ENCODE measurements around the gene LCORL.
"Not testable (repeated sequence)": the region's sequence is repeated elsewhere in the genome, so short reads cannot be mapped to it uniquely, and the experiment has no call there.

The LCORL gene

DNA sequence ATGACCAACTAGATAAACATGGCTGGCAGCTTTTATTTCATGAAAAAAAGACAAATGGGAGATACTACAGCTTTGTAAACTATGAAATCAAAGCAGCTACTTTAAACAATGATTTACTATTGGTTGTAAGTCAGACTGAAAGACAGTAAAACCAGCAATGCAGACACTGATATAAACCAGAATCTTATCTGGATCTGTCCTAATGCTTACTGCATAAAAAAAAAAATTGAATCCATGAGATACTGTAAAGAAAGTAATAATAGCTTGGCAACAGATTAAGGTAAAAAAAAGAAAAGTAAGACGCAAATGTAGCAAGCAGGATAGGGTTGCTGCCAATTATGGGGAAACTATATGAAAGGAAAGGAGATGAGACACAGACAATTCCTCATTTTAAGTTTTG is 7.3 kb downstream of the LCORL start:
- DNase-seq: no peak

DNA sequence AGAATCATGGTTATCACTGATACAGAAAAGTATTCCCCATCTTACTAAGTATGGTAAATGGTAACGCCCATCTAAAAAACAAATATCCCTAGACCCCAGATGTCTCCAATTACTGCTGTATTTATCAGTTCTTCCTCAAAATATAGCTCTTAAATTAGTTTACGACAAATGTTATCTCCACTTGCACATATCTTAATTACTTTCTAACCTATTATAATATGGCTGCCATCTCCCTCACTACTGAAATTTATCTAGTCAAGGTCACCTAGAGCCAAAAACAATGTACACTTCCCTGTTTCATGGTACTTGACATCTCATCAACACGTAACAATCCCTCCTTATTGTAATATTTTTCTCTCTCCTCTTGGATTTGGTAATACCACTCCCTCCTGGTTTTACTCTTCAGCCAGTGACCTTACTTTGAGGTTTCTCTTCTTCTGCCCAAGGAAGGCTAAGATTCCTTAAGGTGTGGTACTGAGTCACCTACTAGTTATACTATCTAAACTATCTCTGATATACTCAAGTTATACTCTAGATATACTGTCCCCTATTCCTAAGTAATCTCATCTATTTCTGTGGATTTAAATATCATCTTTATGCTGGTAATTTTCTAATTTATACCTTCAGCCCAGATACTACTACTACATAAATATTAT is 8.6 kb downstream of the LCORL start:
- no peak for DNase-seq

DNA sequence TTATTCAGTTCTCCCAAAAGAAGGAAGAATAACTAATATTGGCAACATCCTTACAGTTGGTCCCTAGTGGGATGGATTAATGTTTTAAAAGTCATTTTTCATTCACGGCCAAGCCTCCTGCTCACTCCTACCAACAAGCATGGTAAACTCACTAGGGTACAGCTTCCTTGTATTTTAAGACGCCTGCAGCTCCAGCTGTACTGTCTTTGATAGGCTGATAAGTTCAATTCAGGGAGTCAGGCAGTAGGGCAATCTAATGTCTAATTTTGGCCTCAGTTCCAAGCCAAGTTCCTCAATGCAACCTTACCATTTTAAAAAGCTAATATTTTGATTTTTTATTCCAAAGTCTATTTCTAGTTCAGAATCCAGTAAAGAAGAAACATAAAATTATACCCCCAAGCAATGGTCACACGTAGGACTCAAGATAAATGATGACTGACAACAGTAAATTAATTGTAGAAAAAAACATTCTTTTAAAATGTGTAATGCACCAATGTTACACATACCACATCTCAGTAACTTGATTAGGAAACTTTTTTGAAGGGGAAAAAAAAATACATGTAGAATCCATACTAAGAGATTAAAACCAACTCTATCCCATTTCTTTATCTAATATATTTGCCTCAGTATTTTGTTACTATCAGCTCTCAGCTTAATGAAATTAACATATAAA is 9.3 kb downstream of the LCORL start:
- no peak for DNase-seq

DNA sequence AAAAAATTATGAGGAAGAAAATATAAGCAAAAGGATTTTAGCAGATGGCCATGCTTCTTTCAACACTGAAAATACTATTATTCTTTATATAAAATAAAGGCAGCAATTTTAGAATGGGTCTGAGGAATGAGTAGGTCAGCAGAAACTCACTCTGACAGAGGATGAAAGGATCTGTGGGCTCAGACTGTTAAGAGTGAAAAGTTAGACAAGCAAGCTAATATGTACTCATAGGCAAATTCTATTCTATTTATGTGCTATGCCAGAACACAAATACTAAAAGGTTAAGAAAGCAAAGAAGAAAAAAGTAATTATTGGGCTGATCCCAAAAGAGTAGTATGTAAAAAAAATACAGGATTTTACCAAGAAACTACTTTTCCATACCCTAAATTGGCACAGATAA is 13.9 kb downstream of the LCORL start:
- DNase-seq: no peak

- DNase-seq: not testable (repeated sequence)
Observed at GRCh38 chr4:18006432-18006831, 15.1 kb downstream of the LCORL start.

GRCh38 chr4:17997129-17997528 is 24.4 kb downstream of the LCORL start:
- no peak for DNase-seq

GRCh38 chr4:17995165-17995564 is 26.4 kb downstream of the LCORL start:
- DNase-seq: no peak

GRCh38 chr4:17985832-17986231 is 35.7 kb downstream of the LCORL start:
- DNase-seq: no peak

DNA sequence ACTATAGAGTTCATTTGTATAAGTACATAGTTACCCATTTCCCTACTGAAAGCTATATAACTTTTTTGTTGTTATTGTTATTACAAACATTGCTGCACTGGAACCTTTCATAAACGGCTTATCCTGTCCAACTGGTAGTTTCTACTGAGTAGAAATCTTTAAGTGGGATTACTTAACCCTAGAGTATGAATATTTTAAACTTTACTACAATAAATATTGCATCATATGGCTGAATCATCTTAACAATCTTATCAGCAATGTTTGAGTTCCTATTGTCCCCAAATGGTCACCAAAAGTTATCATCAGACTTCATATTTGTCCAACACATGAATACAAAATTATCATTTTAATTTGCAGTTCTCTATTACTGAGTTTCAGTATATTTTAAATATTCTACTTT is 40.5 kb downstream of the LCORL start:
- no peak for DNase-seq

- no peak for DNase-seq
Observed at GRCh38 chr4:17968721-17969120, 52.8 kb downstream of the LCORL start.

DNA sequence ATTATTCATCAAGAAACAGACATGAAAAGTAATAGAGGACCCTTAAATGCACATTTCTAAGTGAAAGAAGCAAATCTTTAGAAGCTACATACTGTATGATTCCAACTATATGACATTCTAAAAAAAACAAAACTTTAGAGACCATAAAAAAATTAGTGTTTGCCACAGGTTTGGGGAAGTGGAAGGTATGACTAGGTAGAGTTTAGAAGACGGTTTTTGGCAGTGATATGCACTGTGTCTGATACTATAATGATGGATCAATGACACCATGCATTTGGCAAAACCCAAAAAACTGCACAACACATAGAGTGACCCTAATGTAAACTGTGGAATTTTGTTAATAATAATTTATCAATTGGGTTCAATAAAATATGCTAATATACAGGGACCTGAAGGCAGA is 54.5 kb downstream of the LCORL start:
- no peak for DNase-seq

DNA sequence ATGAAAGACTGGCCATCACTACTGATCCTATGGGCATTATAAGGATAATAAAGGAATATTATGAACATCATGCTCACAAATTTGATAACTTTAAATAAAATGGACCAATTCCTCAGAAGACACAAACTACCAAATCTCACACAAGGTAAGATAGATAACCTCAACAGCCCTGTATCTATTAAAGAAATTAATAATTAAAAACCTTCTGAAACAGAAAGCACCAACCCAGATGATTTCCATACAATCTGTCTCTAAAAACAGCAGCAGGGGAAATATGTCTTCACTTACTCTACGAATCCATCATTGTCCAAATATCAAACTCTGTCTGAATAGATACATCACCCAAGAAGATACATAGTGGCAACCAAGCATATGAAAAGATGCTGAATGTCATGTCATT is 55.2 kb downstream of the LCORL start:
- no peak for DNase-seq

DNA sequence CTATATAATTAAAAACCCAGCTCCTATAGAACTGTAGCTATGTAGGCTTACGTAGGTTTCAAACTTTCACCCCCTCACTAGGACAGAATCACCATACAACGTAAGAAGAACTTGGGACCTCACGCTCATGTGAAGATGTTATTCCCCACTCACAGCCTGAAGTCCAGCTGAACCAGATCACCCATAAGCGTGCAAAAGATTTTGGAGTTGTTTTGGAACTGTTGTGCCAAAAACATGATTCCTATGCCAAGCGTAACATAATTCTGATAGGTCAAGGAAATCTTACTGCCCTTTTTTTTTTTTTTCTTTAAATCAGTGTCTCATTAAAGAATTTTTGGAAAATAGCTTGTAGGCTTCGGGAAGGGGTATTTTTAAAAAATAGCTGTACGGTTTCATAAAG is 57.0 kb downstream of the LCORL start:
- no peak for DNase-seq

- no peak for DNase-seq
Observed at GRCh38 chr4:17962171-17962570, 59.4 kb downstream of the LCORL start.

- DNase-seq: no peak
Observed at GRCh38 chr4:17961249-17961648, 60.3 kb downstream of the LCORL start.

GRCh38 chr4:17958181-17958580 is 63.4 kb downstream of the LCORL start:
- no peak for DNase-seq

GRCh38 chr4:17957688-17958087 is 63.9 kb downstream of the LCORL start:
- DNase-seq: no peak

GRCh38 chr4:17956245-17956644 is 65.3 kb downstream of the LCORL start:
- DNase-seq: no peak

DNA sequence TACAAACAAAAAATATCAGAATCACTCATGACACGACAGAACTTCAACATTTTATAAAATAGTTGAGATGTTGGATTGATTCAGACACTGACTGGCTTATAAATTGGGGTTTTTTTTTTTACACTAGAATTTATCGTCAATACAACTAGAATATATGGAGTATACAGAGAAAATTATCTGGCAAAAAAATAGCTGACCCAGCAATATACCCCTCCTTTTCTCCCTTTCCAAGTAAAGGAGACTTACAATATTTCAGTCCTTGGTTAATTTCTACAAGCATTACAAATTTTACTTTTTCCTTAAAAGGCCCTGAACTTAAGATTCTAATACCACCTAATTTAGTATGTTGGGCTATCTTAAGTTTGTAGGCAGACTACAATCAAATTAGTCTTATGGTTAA is 76.3 kb downstream of the LCORL start:
- no peak for DNase-seq

- DNase-seq: no peak
Observed at GRCh38 chr4:17941731-17942130, 79.8 kb downstream of the LCORL start.

DNA sequence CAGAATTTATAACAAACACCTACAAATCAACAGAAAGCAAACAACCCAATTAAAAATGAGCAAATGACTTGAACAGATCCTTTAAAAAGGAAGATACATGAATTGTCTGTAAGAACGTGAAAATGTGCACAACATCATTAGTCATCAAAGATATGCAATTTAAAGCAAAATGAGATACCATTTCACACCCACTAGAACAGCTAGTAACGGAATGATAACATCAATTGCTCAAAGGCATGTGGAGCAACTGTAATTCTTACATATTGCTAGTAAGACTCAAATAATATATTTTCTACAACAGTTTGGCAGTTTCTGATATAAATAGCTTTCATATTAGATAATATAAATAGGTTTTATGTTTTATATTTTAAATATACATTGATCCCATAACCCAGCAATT is 82.5 kb downstream of the LCORL start:
- no peak for DNase-seq

DNA sequence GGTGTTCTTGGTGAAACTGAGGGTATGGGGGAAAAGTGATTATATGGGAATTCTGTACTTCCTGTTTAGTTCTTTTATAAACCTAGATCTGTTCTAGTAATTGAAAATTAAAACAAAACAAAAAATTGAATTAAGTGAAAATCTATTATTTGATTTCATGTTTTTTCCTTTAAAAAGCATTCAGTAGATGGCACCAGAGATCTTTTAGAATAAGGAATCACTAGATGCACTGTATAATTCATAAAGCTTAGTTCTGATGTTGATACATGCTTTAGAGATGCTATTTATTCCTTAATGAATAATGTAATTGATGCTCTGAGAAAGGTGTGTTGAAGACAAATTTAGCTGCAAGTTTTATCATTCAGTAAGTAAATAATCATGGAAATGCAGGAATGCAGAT is 87.3 kb downstream of the LCORL start:
- DNase-seq: no peak

DNA sequence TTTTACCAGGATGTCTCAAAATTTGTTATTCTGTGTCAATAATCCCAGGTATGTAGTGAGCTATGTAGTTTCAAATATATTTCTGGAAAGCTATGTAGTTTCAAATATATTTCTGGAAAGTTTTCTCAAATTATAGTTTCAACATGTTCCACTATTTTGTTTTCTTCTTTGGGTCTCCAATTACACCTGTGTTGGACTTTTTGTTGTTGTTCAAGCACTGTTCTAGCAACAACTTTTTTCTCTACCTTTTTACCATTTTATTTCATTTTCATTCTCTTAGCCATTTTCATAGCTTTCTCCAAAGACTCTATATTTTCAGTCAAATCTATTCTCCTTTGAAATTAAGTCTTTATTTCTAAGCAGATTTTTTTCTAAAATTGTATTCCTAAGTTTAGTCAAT is 88.4 kb downstream of the LCORL start:
- no peak for DNase-seq

GRCh38 chr4:17932041-17932440 is 89.5 kb downstream of the LCORL start:
- DNase-seq: no peak

- DNase-seq: no peak
Observed at GRCh38 chr4:17930256-17930655, 91.3 kb downstream of the LCORL start.
